Measurements from ENCODE around the gene ZNF586. TPM values are rescaled to one million over a fixed set of nuclear protein-coding genes. Genes with fewer than 3 reads are reported as not detected.
A peak's percentile ranks its signal among the peaks of the same experiment; 100 is the strongest.
"Not testable (repeated sequence)": the region's sequence is repeated elsewhere in the genome, so short reads cannot be mapped to it uniquely, and the experiment has no call there.

The ZNF586 gene
- total RNA-seq = 13.6 and 13.8 TPM in 2 replicates

- intact Hi-C loops (cut with micrococcal nuclease) = loop anchor here (1.0 kb wide), 12 partner anchors 11 to 509 kb away; partner anchors contain the start of genes ZNF134, ZNF17, ZNF211 and ZNF551
- Mint-ChIP-seq H3K4me1 (ENCODE audit: low read depth) (peaks cover 24% of the 10 kb centered on the region), H3K4me3 (peak within 1 kb of the TSS; percentile 94), H3K27ac (peak within 1 kb of the TSS; percentile 89), H3K36me3 (ENCODE audit: low read depth) (peaks cover 49% of the 10 kb centered on the region), H3K27me3 (ENCODE audit: insufficient read depth) (no peaks in the 10 kb centered on the region), H3K9me3 (peaks cover 62% of the 10 kb centered on the region)
- DNase-seq (ENCODE audit: low spot score) = peak; percentile 85
Measured at GRCh38 chr19:57769345-57770131, at the start of gene ZNF586. TSS of gene ZNF586 (plus strand) at chr19:57769676. CDS start at chr19:57769843, 167 bp downstream.

- peaks cover 80% of the 10 kb centered on the region for H3K9me3 Mint-ChIP-seq
- intact Hi-C loops (cut with micrococcal nuclease) = no loop called here
- H3K4me1 Mint-ChIP-seq (ENCODE audit: low read depth) = no peaks in the 10 kb centered on the region
- no peak overlapping the region for H3K4me3 Mint-ChIP-seq
- peaks cover 52% of the 10 kb centered on the region for H3K36me3 Mint-ChIP-seq (ENCODE audit: low read depth)
- H3K27me3 Mint-ChIP-seq (ENCODE audit: insufficient read depth) = no peaks in the 10 kb centered on the region
- no peak for DNase-seq (ENCODE audit: low spot score)
- H3K27ac Mint-ChIP-seq = no peak overlapping the region
Measured at GRCh38 chr19:57719901-57720519, 49.5 kb upstream of the ZNF586 start.

GRCh38 chr19:57720878-57721277, 48.6 kb upstream of the ZNF586 start:
- Mint-ChIP-seq H3K36me3 (ENCODE audit: low read depth) (peaks cover 52% of the 10 kb centered on the region), H3K27ac (no peak overlapping the region), H3K4me3 (no peak overlapping the region), H3K9me3 (peaks cover 76% of the 10 kb centered on the region), H3K4me1 (ENCODE audit: low read depth) (no peaks in the 10 kb centered on the region), H3K27me3 (ENCODE audit: insufficient read depth) (no peaks in the 10 kb centered on the region)
- DNase-seq (ENCODE audit: low spot score) = no peak
- intact Hi-C loops (cut with micrococcal nuclease) = no loop called here

GRCh38 chr19:57738320-57738719, 31.2 kb upstream of the ZNF586 start:
- H3K36me3 Mint-ChIP-seq (ENCODE audit: low read depth); H3K4me3 Mint-ChIP-seq; H3K9me3 Mint-ChIP-seq; H3K27ac Mint-ChIP-seq; H3K27me3 Mint-ChIP-seq (ENCODE audit: insufficient read depth); H3K4me1 Mint-ChIP-seq (ENCODE audit: low read depth): not testable (repeated sequence)
- intact Hi-C loops (cut with micrococcal nuclease) = loop anchor here (1.0 kb wide), 1 partner anchor 417 kb away; no protein-coding TSS in a partner anchor
- DNase-seq (ENCODE audit: low spot score) = peak; percentile 13

- H3K4me3 Mint-ChIP-seq; H3K9me3 Mint-ChIP-seq; H3K4me1 Mint-ChIP-seq (ENCODE audit: low read depth); DNase-seq (ENCODE audit: low spot score); H3K36me3 Mint-ChIP-seq (ENCODE audit: low read depth); H3K27ac Mint-ChIP-seq; H3K27me3 Mint-ChIP-seq (ENCODE audit: insufficient read depth): not testable (repeated sequence)
- intact Hi-C loops (cut with micrococcal nuclease) = loop anchor here (1.0 kb wide), 1 partner anchor 417 kb away; no protein-coding TSS in a partner anchor
Measured at GRCh38 chr19:57738770-57739169, 30.7 kb upstream of the ZNF586 start.

GRCh38 chr19:57746580-57747471, 22.6 kb upstream of the ZNF586 start, which contains the start of gene ZNF776:
TSS of gene ZNF776 (plus strand) at chr19:57746815. CDS start at chr19:57747059, 244 bp downstream.
- H3K4me3 Mint-ChIP-seq = peak within 1 kb of the TSS; percentile 90
- H3K9me3 Mint-ChIP-seq = peaks cover 68% of the 10 kb centered on the region
- peaks cover 12% of the 10 kb centered on the region for H3K4me1 Mint-ChIP-seq (ENCODE audit: low read depth)
- peaks cover 48% of the 10 kb centered on the region for H3K36me3 Mint-ChIP-seq (ENCODE audit: low read depth)
- intact Hi-C loops (cut with micrococcal nuclease) = loop anchor here (1.0 to 2.0 kb wide), 13 partner anchors 20 to 506 kb away; partner anchors contain the start of genes ZNF134, ZNF17, ZNF211 and ZNF329
- peaks cover 2% of the 10 kb centered on the region for H3K27me3 Mint-ChIP-seq (ENCODE audit: insufficient read depth)
- peak; percentile 79 for DNase-seq (ENCODE audit: low spot score)
- peak within 1 kb of the TSS; percentile 93 for H3K27ac Mint-ChIP-seq

- intact Hi-C loops (cut with micrococcal nuclease) = loop anchor here (2.0 kb wide), 1 partner anchor 507 kb away; the partner anchor contains the start of gene ZNF805
- Mint-ChIP-seq H3K4me1 (ENCODE audit: low read depth) (peaks cover 12% of the 10 kb centered on the region), H3K4me3 (peak overlapping the region; percentile 90), H3K27me3 (ENCODE audit: insufficient read depth) (no peaks in the 10 kb centered on the region), H3K9me3 (peaks cover 73% of the 10 kb centered on the region), H3K36me3 (ENCODE audit: low read depth) (peaks cover 54% of the 10 kb centered on the region), H3K27ac (peak overlapping the region; percentile 93)
- DNase-seq (ENCODE audit: low spot score) = no peak
Measured at GRCh38 chr19:57747472-57747807, 22.0 kb upstream of the ZNF586 start.

- H3K4me1 Mint-ChIP-seq (ENCODE audit: low read depth) = peaks cover 12% of the 10 kb centered on the region
- H3K27ac Mint-ChIP-seq = no peak overlapping the region
- peaks cover 78% of the 10 kb centered on the region for H3K9me3 Mint-ChIP-seq
- peak overlapping the region; percentile 37 for H3K4me3 Mint-ChIP-seq
- H3K27me3 Mint-ChIP-seq (ENCODE audit: insufficient read depth) = no peaks in the 10 kb centered on the region
- H3K36me3 Mint-ChIP-seq (ENCODE audit: low read depth) = peaks cover 60% of the 10 kb centered on the region
- no peak for DNase-seq (ENCODE audit: low spot score)
- intact Hi-C loops (cut with micrococcal nuclease) = no loop called here
Measured at GRCh38 chr19:57748029-57748428, 21.4 kb upstream of the ZNF586 start.

GRCh38 chr19:57754091-57754673, 15.3 kb upstream of the ZNF586 start:
- Mint-ChIP-seq H3K9me3 (peaks cover 91% of the 10 kb centered on the region), H3K27me3 (ENCODE audit: insufficient read depth) (no peaks in the 10 kb centered on the region), H3K4me3 (no peak overlapping the region), H3K36me3 (ENCODE audit: low read depth) (peaks cover 90% of the 10 kb centered on the region), H3K27ac (no peak overlapping the region), H3K4me1 (ENCODE audit: low read depth) (no peaks in the 10 kb centered on the region)
- intact Hi-C loops (cut with micrococcal nuclease) = no loop called here
- DNase-seq (ENCODE audit: low spot score) = no peak

- DNase-seq (ENCODE audit: low spot score) = no peak
- Mint-ChIP-seq H3K9me3 (peaks cover 90% of the 10 kb centered on the region), H3K27ac (no peak overlapping the region), H3K4me1 (ENCODE audit: low read depth) (no peaks in the 10 kb centered on the region), H3K36me3 (ENCODE audit: low read depth) (peaks cover 88% of the 10 kb centered on the region), H3K4me3 (no peak overlapping the region), H3K27me3 (ENCODE audit: insufficient read depth) (no peaks in the 10 kb centered on the region)
- intact Hi-C loops (cut with micrococcal nuclease) = no loop called here
Measured at GRCh38 chr19:57755031-57755430, 14.4 kb upstream of the ZNF586 start.

GRCh38 chr19:57757941-57758340, 11.5 kb upstream of the ZNF586 start:
- no peaks in the 10 kb centered on the region for H3K4me1 Mint-ChIP-seq (ENCODE audit: low read depth)
- no peak overlapping the region for H3K27ac Mint-ChIP-seq
- no peaks in the 10 kb centered on the region for H3K27me3 Mint-ChIP-seq (ENCODE audit: insufficient read depth)
- no peak for DNase-seq (ENCODE audit: low spot score)
- peaks cover 75% of the 10 kb centered on the region for H3K9me3 Mint-ChIP-seq
- no peak overlapping the region for H3K4me3 Mint-ChIP-seq
- intact Hi-C loops (cut with micrococcal nuclease) = no loop called here
- peaks cover 67% of the 10 kb centered on the region for H3K36me3 Mint-ChIP-seq (ENCODE audit: low read depth)

GRCh38 chr19:57759096-57759495, 10.4 kb upstream of the ZNF586 start:
- Mint-ChIP-seq H3K9me3 (peaks cover 68% of the 10 kb centered on the region), H3K27ac (no peak overlapping the region), H3K4me1 (ENCODE audit: low read depth) (no peaks in the 10 kb centered on the region), H3K4me3 (no peak overlapping the region), H3K27me3 (ENCODE audit: insufficient read depth) (no peaks in the 10 kb centered on the region), H3K36me3 (ENCODE audit: low read depth) (peaks cover 59% of the 10 kb centered on the region)
- intact Hi-C loops (cut with micrococcal nuclease) = no loop called here
- no peak for DNase-seq (ENCODE audit: low spot score)

Data from activated T-helper 1 cell treated with anti-CD3 and anti-CD28 coated beads, Interleukin-12 subunit alpha, Interleukin-12 subunit beta, Interleukin-2, Interleukin-4 antibody, amounts not matched to agents 30 ng/mL and 10 ng/mL and 1 ng/mL, durations not matched to agents 14 hours and 24 hours and 36 hours (primary cell).